HepG2 (cell line): ENCODE results near the gene INTS15. TPM values are rescaled to one million over a fixed set of nuclear protein-coding genes. Genes with fewer than 3 reads are reported as not detected.
A peak's percentile ranks its signal among the peaks of the same experiment; 100 is the strongest.

ENCODE experiments used
- CENPX ChIP-seq: sonication (generic); formaldehyde crosslinking; IDR thresholded peaks from 2 replicates; pipeline ENCODE4 v1.9.0; 2021; ENCODE audit warnings: mild to moderate bottlenecking, missing genetic modification reagents, moderate library complexity
- FOXM1 ChIP-seq: sonication (generic); formaldehyde crosslinking; IDR thresholded peaks from 2 replicates; pipeline ENCODE4 v1.5.0; 2020; ENCODE audit warnings: missing genetic modification reagents
- JUN ChIP-seq: sonication (generic); formaldehyde crosslinking; IDR thresholded peaks from 2 replicates; pipeline ENCODE4 v1.4.0; 2020; ENCODE audit warnings: mild to moderate bottlenecking, missing genetic modification reagents
- KDM5B ChIP-seq: sonication (generic); formaldehyde crosslinking; IDR thresholded peaks from 2 replicates; pipeline ENCODE4 v1.4.0; 2020; ENCODE audit warnings: missing genetic modification reagents, mild to moderate bottlenecking, borderline replicate concordance
- KLF16 ChIP-seq, 2 experiments: sonication (generic) in 1 of 2; formaldehyde crosslinking in 1 of 2; IDR thresholded peaks; 2 replicates each; pipeline versions ENCODE4 v1.6.1 to v1.8.0; 2016 to 2023; ENCODE audit warnings: missing genetic modification reagents in 2 of 2, missing compliant biosample characterization in 1 of 2
- MTF2 ChIP-seq: sonication (generic); formaldehyde crosslinking; IDR thresholded peaks from 2 replicates; pipeline ENCODE4 v1.5.0; 2020; ENCODE audit warnings: missing genetic modification reagents, borderline replicate concordance
- NFKBIZ ChIP-seq: IDR thresholded peaks from 2 replicates; pipeline ENCODE4 v1.6.1; 2018; ENCODE audit warnings: missing genetic modification reagents, missing compliant biosample characterization
- PAX8 ChIP-seq: sonication (generic); formaldehyde crosslinking; IDR thresholded peaks from 2 replicates; pipeline ENCODE4 v1.8.0; 2022; ENCODE audit warnings: mild to moderate bottlenecking, missing genetic modification reagents, borderline replicate concordance
- PRDM10 ChIP-seq: sonication (generic); formaldehyde crosslinking; IDR thresholded peaks from 2 replicates; pipeline ENCODE4 v1.4.0; 2020; ENCODE audit warnings: low read depth, missing genetic modification reagents
- PRPF4 ChIP-seq: fragments of 200-400 bp; formaldehyde crosslinking; IDR thresholded peaks from 2 replicates; pipeline ENCODE4 v1.6.1; 2016; ENCODE audit warnings: low read length, low read depth; ENCODE audit not compliant: poor library complexity, severe bottlenecking
- RBAK ChIP-seq: sonication (generic); formaldehyde crosslinking; IDR thresholded peaks from 2 replicates; pipeline ENCODE4 v1.5.1; 2020; ENCODE audit warnings: mild to moderate bottlenecking, missing genetic modification reagents
- SIN3A ChIP-seq: IDR thresholded peaks from 2 replicates; pipeline ENCODE4 v1.6.1; 2011; ENCODE audit warnings: low read depth, mild to moderate bottlenecking, control low read depth, low read length, borderline replicate concordance
- SKI ChIP-seq: fragments of 450-650 bp; IDR thresholded peaks from one replicate; pipeline ENCODE4 v1.6.1; 2018; ENCODE audit warnings: mild to moderate bottlenecking; ENCODE audit not compliant: partially characterized antibody
- SRSF9 ChIP-seq: fragments of 200-400 bp; formaldehyde crosslinking; IDR thresholded peaks from 2 replicates; pipeline ENCODE4 v1.6.1; 2018; ENCODE audit warnings: borderline replicate concordance, mild to moderate bottlenecking, low read depth, low read length; ENCODE audit not compliant: insufficient read depth, poor library complexity, severe bottlenecking
- SUZ12 ChIP-seq: fragments of 150-350 bp; IDR thresholded peaks from 2 replicates; pipeline ENCODE4 v1.6.1; 2014; ENCODE audit warnings: low read depth, low read length
- TOPORS ChIP-seq: sonication (generic); formaldehyde crosslinking; IDR thresholded peaks from 2 replicates; pipeline ENCODE4 v1.8.0; 2023; ENCODE audit warnings: mild to moderate bottlenecking, missing genetic modification reagents
- YEATS2 ChIP-seq: sonication (generic); formaldehyde crosslinking; IDR thresholded peaks from 2 replicates; pipeline ENCODE4 v1.4.0; 2020; ENCODE audit warnings: missing genetic modification reagents, borderline replicate concordance
- ZNF274 ChIP-seq: sonication (generic); formaldehyde crosslinking; IDR thresholded peaks from 2 replicates; pipeline ENCODE4 v1.5.1; 2020; ENCODE audit warnings: mild to moderate bottlenecking, missing genetic modification reagents
- ZNF331 ChIP-seq: sonication (generic); formaldehyde crosslinking; IDR thresholded peaks from 2 replicates; pipeline ENCODE4 v1.4.0; 2020; ENCODE audit warnings: missing genetic modification reagents
- ZNF547 ChIP-seq: sonication (generic); formaldehyde crosslinking; IDR thresholded peaks from 2 replicates; pipeline ENCODE4 v1.5.1; 2020; ENCODE audit warnings: mild to moderate bottlenecking, missing genetic modification reagents
- ZNF773 ChIP-seq: sonication (generic); formaldehyde crosslinking; IDR thresholded peaks from 2 replicates; pipeline ENCODE4 v1.4.0; 2020; ENCODE audit warnings: missing genetic modification reagents, borderline replicate concordance
- ZNF790 ChIP-seq: sonication (generic); formaldehyde crosslinking; IDR thresholded peaks from 2 replicates; pipeline ENCODE4 v1.8.0; 2022; ENCODE audit warnings: missing genetic modification reagents, mild to moderate bottlenecking, borderline replicate concordance
- ZNF879 ChIP-seq: sonication (generic); formaldehyde crosslinking; IDR thresholded peaks from 2 replicates; pipeline ENCODE4 v1.8.1; 2023; ENCODE audit warnings: missing genetic modification reagents
- polyA plus RNA-seq, 8 experiments: library from polyadenylated mRNA; depleted of rRNA in 3 of 8; stranded (reverse) in 7 of 8; unstranded in 1 of 8; fragments of >200 nt; fragmentation: Illumina TruSeq in 4 of 8; extraction: Trizol in 4 of 8; gene quantifications; 2 replicates each; pipeline versions ENCODE4 v1.2.1 to v1.2.3, GENCODE V29; 2011 to 2016; ENCODE audit warnings: low read depth in 4 of 8, missing spikeins in 1 of 8, mixed read lengths in 1 of 8; ENCODE audit not compliant: insufficient read depth in 1 of 8
- total RNA-seq, 5 experiments: library from RNA; depleted of rRNA; stranded (reverse); fragments of >200 nt; fragmentation: Illumina TruSeq; extraction: Trizol; gene quantifications; 2 replicates each; pipeline ENCODE4 v1.2.3, GENCODE V29; 2016; ENCODE audit warnings: low read depth in 1 of 5
- TF ChIP-seq, protein P1 (sequence below): sonication (generic); formaldehyde crosslinking; IDR thresholded peaks from 2 replicates; pipeline ENCODE4 v1.5.1; 2020; ENCODE audit warnings: mild to moderate bottlenecking, missing genetic modification reagents, moderate library complexity

Gene INTS15
- total and polyA plus RNA-seq, 2 of the 13 experiments (the other 11 are each of a cell fraction or from before 2014, with no cell fraction given), result 16.3 to 25.7 TPM

GRCh38 chr7:6577369-6578113 is 12.3 kb upstream of the INTS15 start, which contains the start of gene ZDHHC4 (continued):
- TF ChIP-seq PRDM10 (peak; percentile 65; the same call in 1 of the 2 replicates), ZNF547 (CRISPR knock-in tag) (no peak; the same call in 1 of the 2 replicates), MTF2 (CRISPR knock-in tag) (no peak), YEATS2 (CRISPR knock-in tag) (peak; percentile 89), NFKBIZ (0 out of 2 replicates have a peak, but pooled peaks have one; percentile 31), ZNF331 (peak; percentile 84), ZNF274 (no peak), SKI (peak; percentile 47), SIN3A (peak; percentile 77; the same call in 1 of the 2 replicates), ZNF790 (no peak), SRSF9 (no peak), KLF16 (CRISPR knock-in tag; IDR thresholded peaks at IDR 0.05) (peak in 1 of 2 experiments; percentile 81; a peak in 1 of 4 replicates), JUN (0 out of 2 replicates have a peak, but pooled peaks have one; percentile 19), ZNF879 (no peak), PRPF4 (no peak), FOXM1 (no peak), PAX8 (CRISPR knock-in tag) (no peak; the same call in 1 of the 2 replicates), RBAK (no peak), SUZ12 (no peak), ZNF773 (CRISPR knock-in tag) (no peak), TOPORS (CRISPR knock-in tag) (no peak), CENPX (no peak), KDM5B (CRISPR knock-in tag) (peak; percentile 63; the same call in 1 of the 2 replicates)
- TF ChIP-seq, protein P1, sequence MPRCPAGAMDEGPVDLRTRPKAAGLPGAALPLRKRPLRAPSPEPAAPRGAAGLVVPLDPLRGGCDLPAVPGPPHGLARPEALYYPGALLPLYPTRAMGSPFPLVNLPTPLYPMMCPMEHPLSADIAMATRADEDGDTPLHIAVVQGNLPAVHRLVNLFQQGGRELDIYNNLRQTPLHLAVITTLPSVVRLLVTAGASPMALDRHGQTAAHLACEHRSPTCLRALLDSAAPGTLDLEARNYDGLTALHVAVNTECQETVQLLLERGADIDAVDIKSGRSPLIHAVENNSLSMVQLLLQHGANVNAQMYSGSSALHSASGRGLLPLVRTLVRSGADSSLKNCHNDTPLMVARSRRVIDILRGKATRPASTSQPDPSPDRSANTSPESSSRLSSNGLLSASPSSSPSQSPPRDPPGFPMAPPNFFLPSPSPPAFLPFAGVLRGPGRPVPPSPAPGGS (CRISPR knock-in tag), result no peak
